B cell (primary cell): ENCODE data around the gene MSH5. TPM values are rescaled to one million over a fixed set of nuclear protein-coding genes. Genes with fewer than 3 reads are reported as not detected.

Source experiments
- ATAC-seq: fragments of 200-7000 bp; cut with Tn5 transposase; one replicate; pipeline ENCODE4 v1.10.0; 2021; ENCODE audit warnings: low read depth, mild to moderate bottlenecking, moderate number of reproducible peaks, moderate library complexity
- CTCF ChIA-PET: fragments of 350-600 bp; sonication (Branson Sonifier 250); formaldehyde crosslinking; loops from one replicate; lab custom pipeline; 2021; ENCODE audit warnings: antibody characterized with exemption, inconsistent platforms; lab: Charles Lee
- POLR2A ChIA-PET: fragments of 350-600 bp; sonication (Branson Sonifier 250); formaldehyde crosslinking; loops from one replicate; lab custom pipeline; 2021; ENCODE audit warnings: antibody characterized with exemption; lab: Charles Lee
- DNase-seq: peaks from one replicate; pipeline ENCODE4 v3.0.0; 2013
- H2AFZ ChIP-seq: 2 replicates; pipeline ENCODE4 v1.6.1; 2012; ENCODE audit warnings: mild to moderate bottlenecking, low read depth, low read length; ENCODE audit not compliant: insufficient read depth, poor library complexity, severe bottlenecking
- H3K27ac ChIP-seq, 2 donors: 1 replicate in 1 of 2; 2 replicates in 1 of 2; pipeline ENCODE4 v1.5.1; 2012 to 2013; ENCODE audit warnings: low read length in 2 of 2, mild to moderate bottlenecking in 2 of 2, moderate library complexity in 1 of 2
- H3K27me3 ChIP-seq, 4 experiments: fragments of 200-600 bp in 1 of 4; sonication (generic) in 1 of 4; replicated peaks in 1 of 4; 1 replicate in 2 of 4; 2 replicates in 2 of 4; pipeline versions ENCODE4 v1.6.1 to v1.7.0; 2013 to 2016; ENCODE audit warnings: low read length in 3 of 4, mild to moderate bottlenecking in 2 of 4, mixed read lengths in 1 of 4, moderate library complexity in 1 of 4; ENCODE audit not compliant: insufficient read depth in 4 of 4, control insufficient read depth in 3 of 4; ENCODE audit errors: control extremely low read depth in 1 of 4
- H3K36me3 ChIP-seq, 2 experiments: replicated peaks in 1 of 2; 1 replicate in 1 of 2; 2 replicates in 1 of 2; pipeline versions ENCODE4 v1.6.1 to v1.7.1; 2013; ENCODE audit warnings: low read length in 1 of 2; ENCODE audit not compliant: insufficient read depth in 2 of 2, control insufficient read depth in 1 of 2; ENCODE audit errors: control extremely low read depth in 1 of 2, extremely low read depth in 1 of 2
- H3K4me1 ChIP-seq, 2 donors: fragments of 200-600 bp in 1 of 2; sonication (generic) in 1 of 2; 1 replicate in 1 of 2; 2 replicates in 1 of 2; pipeline versions ENCODE4 v1.5.1 to v1.6.1; 2013 to 2017; ENCODE audit warnings: low read length in 2 of 2; ENCODE audit not compliant: control insufficient read depth in 2 of 2, insufficient read depth in 2 of 2
- H3K4me2 ChIP-seq: replicated peaks from 2 replicates; pipeline ENCODE3; 2012; ENCODE audit warnings: mild to moderate bottlenecking, low read depth, low read length; ENCODE audit not compliant: poor library complexity, severe bottlenecking
- H3K4me3 ChIP-seq, 5 experiments: fragments of 200-600 bp in 1 of 5; sonication (generic) in 1 of 5; 1 replicate in 3 of 5; 2 replicates in 2 of 5; pipeline versions ENCODE4 v1.5.1 to v1.7.0; 2011 to 2016; ENCODE audit warnings: low read length in 4 of 5, mild to moderate bottlenecking in 4 of 5, low read depth in 2 of 5, control low read depth in 1 of 5, moderate library complexity in 1 of 5; ENCODE audit not compliant: insufficient read depth in 1 of 5; ENCODE audit errors: control extremely low read depth in 1 of 5, extremely low read depth in 1 of 5
- H3K79me2 ChIP-seq: fragments of 200-600 bp; sonication (generic); one replicate; pipeline ENCODE4 v1.6.0; 2016; ENCODE audit warnings: low read length; ENCODE audit not compliant: control insufficient read depth, insufficient read depth
- H3K9ac ChIP-seq: fragments of 200-600 bp; sonication (generic); 2 replicates; pipeline ENCODE4 v1.6.1; 2017; ENCODE audit warnings: mild to moderate bottlenecking, low read length, moderate library complexity
- H3K9me3 ChIP-seq, 3 donors: one replicate each; pipeline versions ENCODE4 v1.6.1 to v1.7.1; 2013; ENCODE audit warnings: low read length in 2 of 3; ENCODE audit not compliant: control insufficient read depth in 2 of 3, insufficient read depth in 1 of 3; ENCODE audit errors: control extremely low read depth in 1 of 3
- H4K20me1 ChIP-seq: 2 replicates; pipeline ENCODE4 v1.6.0; 2012; ENCODE audit warnings: mild to moderate bottlenecking, low read length; ENCODE audit not compliant: insufficient read depth, control insufficient read depth, poor library complexity, severe bottlenecking
- H3K27ac Mint-ChIP-seq: one replicate; pipeline ENCODE4 v1.8.0; 2021; ENCODE audit warnings: mixed read lengths
- H3K27me3 Mint-ChIP-seq: one replicate; pipeline ENCODE4 v1.8.0; 2021; ENCODE audit warnings: mixed read lengths
- H3K4me1 Mint-ChIP-seq: one replicate; pipeline ENCODE4 v1.8.0; 2021; ENCODE audit warnings: mixed read lengths
- H3K4me3 Mint-ChIP-seq: one replicate; pipeline ENCODE4 v1.8.0; 2021; ENCODE audit warnings: mixed read lengths
- H3K9me3 Mint-ChIP-seq: one replicate; pipeline ENCODE4 v1.8.0; 2022; ENCODE audit warnings: mixed read lengths; ENCODE audit not compliant: insufficient read depth
- EZH2 ChIP-seq: IDR thresholded peaks from 2 replicates; pipeline ENCODE4 v1.6.1; 2012; ENCODE audit warnings: borderline replicate concordance, low read depth, mild to moderate bottlenecking, moderate library complexity, low read length; ENCODE audit not compliant: insufficient read depth, poor library complexity, severe bottlenecking
- WGBS: methylation state at CpG from one replicate; pipeline ENCODE4 v1.1.5; 2013; ENCODE audit warnings: missing lambda C conversion rate; ENCODE audit not compliant: insufficient coverage; 5-methylcytosine and 5-hydroxymethylcytosine counted together
- intact Hi-C: fragments of 100-400 bp; cut with micrococcal nuclease; formaldehyde crosslinking; loops from one replicate; pipeline ENCODE4 v1.10.0; 2022
- polyA plus RNA-seq: library from polyadenylated mRNA; depleted of rRNA; stranded (reverse); fragments of >200 nt; gene quantifications from 2 replicates; pipeline ENCODE4 v1.2.3, GENCODE V29; 2012
- total RNA-seq, 2 donors: library from RNA; stranded (reverse); fragments of 120-200 nt in 1 of 2; gene quantifications; 1 replicate in 1 of 2; 2 replicates in 1 of 2; pipeline versions ENCODE4 v1.2.3 to v1.2.4, GENCODE V29; 2013 to 2022
- TF ChIP-seq, protein P1 (sequence below): fragments of 200-600 bp; IDR thresholded peaks from one replicate; pipeline ENCODE4 v1.8.0; 2022; ENCODE audit warnings: antibody characterized with exemption, mild to moderate bottlenecking

Gene MSH5
- total and polyA plus RNA-seq, 2 donors (not counting 1 experiment from before 2014, with no cell fraction given), result 49.9 to 51.6 TPM

DNA sequence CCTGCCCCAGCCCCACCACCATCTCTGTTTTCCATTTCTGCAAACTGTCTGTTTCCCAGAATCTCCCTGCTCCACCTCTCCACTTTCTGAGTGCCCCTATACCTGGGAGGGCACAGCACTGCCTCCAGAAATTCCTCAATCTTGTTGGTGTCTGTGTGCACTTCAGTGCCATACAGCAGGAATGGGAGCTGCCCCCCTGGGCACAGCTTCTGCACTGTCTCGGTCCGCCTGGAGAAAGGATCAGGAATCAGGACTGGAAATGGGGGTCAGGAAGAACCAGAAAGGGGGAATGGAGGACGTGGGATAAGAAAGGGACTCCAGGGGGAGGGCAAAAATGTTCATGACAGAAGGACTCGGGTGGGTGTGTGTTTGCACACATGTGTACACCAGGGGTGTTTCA lies 6.1 kb upstream of the MSH5 start:
- no peaks in the 10 kb centered on the region for H3K9me3 Mint-ChIP-seq
- ChIA-PET POLR2A (no interaction called here), CTCF (no interaction called here)
- Histone ChIP-seq H3K9me3 (no peaks in the 10 kb centered on the region), H3K27me3 (no peaks in the 10 kb centered on the region), H3K9ac (peak overlapping the region; percentile 91), H3K4me3 (peak overlapping the region in 3 of 5 experiments; percentile 73 to 99 (median 79)), H3K36me3 (peaks cover 4 to 39% of the 10 kb centered on the region in 2 experiments), H3K4me2 (peak overlapping the region; percentile 82), H3K4me1 (peaks cover 46 to 56% of the 10 kb centered on the region in 2 donors), H3K27ac (peak overlapping the region; percentile 6 to 96), H4K20me1 (peaks cover 15% of the 10 kb centered on the region), H2AFZ (no peak overlapping the region), H3K79me2 (peaks cover 54% of the 10 kb centered on the region)
- TF ChIP-seq, protein P1, sequence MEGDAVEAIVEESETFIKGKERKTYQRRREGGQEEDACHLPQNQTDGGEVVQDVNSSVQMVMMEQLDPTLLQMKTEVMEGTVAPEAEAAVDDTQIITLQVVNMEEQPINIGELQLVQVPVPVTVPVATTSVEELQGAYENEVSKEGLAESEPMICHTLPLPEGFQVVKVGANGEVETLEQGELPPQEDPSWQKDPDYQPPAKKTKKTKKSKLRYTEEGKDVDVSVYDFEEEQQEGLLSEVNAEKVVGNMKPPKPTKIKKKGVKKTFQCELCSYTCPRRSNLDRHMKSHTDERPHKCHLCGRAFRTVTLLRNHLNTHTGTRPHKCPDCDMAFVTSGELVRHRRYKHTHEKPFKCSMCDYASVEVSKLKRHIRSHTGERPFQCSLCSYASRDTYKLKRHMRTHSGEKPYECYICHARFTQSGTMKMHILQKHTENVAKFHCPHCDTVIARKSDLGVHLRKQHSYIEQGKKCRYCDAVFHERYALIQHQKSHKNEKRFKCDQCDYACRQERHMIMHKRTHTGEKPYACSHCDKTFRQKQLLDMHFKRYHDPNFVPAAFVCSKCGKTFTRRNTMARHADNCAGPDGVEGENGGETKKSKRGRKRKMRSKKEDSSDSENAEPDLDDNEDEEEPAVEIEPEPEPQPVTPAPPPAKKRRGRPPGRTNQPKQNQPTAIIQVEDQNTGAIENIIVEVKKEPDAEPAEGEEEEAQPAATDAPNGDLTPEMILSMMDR, result no peak
- TF ChIP-seq EZH2, result no peak
- WGBS, result 87% methylated on average over 4 of the region's 4 CpGs
- H3K27me3 Mint-ChIP-seq, result no peaks in the 10 kb centered on the region
- ATAC-seq (no peak), DNase-seq (peak; percentile 4)
- intact Hi-C loops, result loop anchor here (10.0 kb wide), 2 partner anchors 241 to 461 kb away; partner anchors contain the start of genes DXO, GPSM3 and PBX2
- H3K4me1 Mint-ChIP-seq, result peaks cover 77% of the 10 kb centered on the region
- H3K4me3 Mint-ChIP-seq, result peak overlapping the region; percentile 100
- peak overlapping the region; percentile 91 for H3K27ac Mint-ChIP-seq

DNA sequence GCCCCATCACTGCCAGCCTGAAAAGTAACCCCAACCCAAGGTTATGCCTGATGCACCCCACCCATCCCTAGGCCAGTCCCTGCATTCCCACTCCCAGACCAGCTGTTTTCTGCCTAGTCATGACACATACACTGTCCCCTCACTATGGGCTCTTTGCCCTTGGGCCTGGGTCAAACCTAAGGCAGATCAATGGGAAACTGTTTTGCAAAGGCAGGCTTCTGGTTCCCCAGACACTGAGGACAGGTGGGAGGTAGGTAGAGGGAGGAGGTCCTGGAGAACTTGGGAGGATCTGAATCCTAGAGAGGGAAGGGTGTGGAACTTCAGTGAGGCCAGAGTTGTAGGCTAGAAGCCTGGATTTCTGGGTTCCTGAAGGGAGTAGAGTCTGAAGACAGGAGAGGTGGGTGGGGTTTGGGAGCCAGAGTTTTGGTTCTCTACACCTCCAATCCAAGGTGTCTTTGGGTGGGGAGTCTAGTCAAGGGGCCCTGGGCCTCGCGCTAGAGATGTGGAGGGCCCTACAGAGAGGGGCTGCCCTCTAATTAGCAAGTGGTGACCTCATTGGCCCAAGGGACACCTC lies 5.5 kb upstream of the MSH5 start:
- Histone ChIP-seq H3K27me3 (no peaks in the 10 kb centered on the region), H3K4me3 (peak overlapping the region; percentile 73 to 99 (median 87)), H3K79me2 (peaks cover 48% of the 10 kb centered on the region), H3K4me1 (peaks cover 48 to 56% of the 10 kb centered on the region in 2 donors), H2AFZ (peak overlapping the region; percentile 63), H3K9me3 (no peaks in the 10 kb centered on the region), H4K20me1 (peaks cover 15% of the 10 kb centered on the region), H3K27ac (peak overlapping the region; percentile 81 to 96), H3K4me2 (peak overlapping the region; percentile 82), H3K9ac (peak overlapping the region; percentile 91), H3K36me3 (peaks cover 4 to 39% of the 10 kb centered on the region in 2 experiments)
- ChIA-PET CTCF (interaction anchor here (0.9 to 1.1 kb wide), 2 partner anchors 61 to 218 kb away, joined by 3 read pairs; no protein-coding TSS in a partner anchor), POLR2A (interaction anchor here (0.5 to 2.2 kb wide), 8 partner anchors 35 to 461 kb away, joined by 3 to 9 read pairs (median 5); partner anchors contain the start of genes BAG6, HSPA1A, HSPA1L and VARS1)
- 0% methylated on average over 2 of the region's 2 CpGs for WGBS
- no peak for DNase-seq
- Mint-ChIP-seq H3K27me3 (no peaks in the 10 kb centered on the region), H3K9me3 (no peaks in the 10 kb centered on the region), H3K4me3 (peak overlapping the region; percentile 100), H3K27ac (peak overlapping the region; percentile 91), H3K4me1 (peaks cover 77% of the 10 kb centered on the region)
- no peak for ATAC-seq
- TF ChIP-seq EZH2, result no peak
- TF ChIP-seq, protein P1, result no peak
- intact Hi-C loops, result loop anchor here (10.0 kb wide), 2 partner anchors 240 to 460 kb away; partner anchors contain the start of genes DXO, GPSM3 and PBX2
